Body of pancreas (tissue), 4 donors: ENCODE results near the gene USP25. TPM values are rescaled to one million over a fixed set of nuclear protein-coding genes. Genes with fewer than 3 reads are reported as not detected.
"Not testable (repeated sequence)": the region's sequence is repeated elsewhere in the genome, so short reads cannot be mapped to it uniquely, and the experiment has no call there.

ENCODE experiments used
- ATAC-seq: fragments of 150-250 bp; one replicate; pipeline ENCODE4 v1.9.1; 2016
- DNase-seq, 4 donors: peaks; one replicate each; pipeline ENCODE4 v3.0.0-alpha.2; 2019
- H3K27ac ChIP-seq, 4 donors: fragments of 200-600 bp; sonication (generic); 1 replicate in 3 of 4; 2 replicates in 1 of 4; pipeline versions ENCODE4 v1.5.1 to v1.6.1; 2016 to 2019; ENCODE audit warnings: mild to moderate bottlenecking in 1 of 4, mixed read lengths in 1 of 4, moderate library complexity in 1 of 4
- H3K27me3 ChIP-seq, 2 donors: fragments of 200-600 bp; sonication (generic); one replicate each; pipeline ENCODE4 v1.6.0; 2016; ENCODE audit warnings: mild to moderate bottlenecking in 1 of 2
- H3K36me3 ChIP-seq, 2 donors: fragments of 200-600 bp; sonication (generic); replicated peaks in 1 of 2; 2 replicates each; pipeline ENCODE4 v1.5.1; 2016; ENCODE audit warnings: low read depth in 2 of 2; ENCODE audit not compliant: insufficient read depth in 1 of 2
- H3K4me1 ChIP-seq: fragments of 200-600 bp; sonication (generic); one replicate; pipeline ENCODE4 v1.6.0; 2016
- H3K4me3 ChIP-seq, 2 donors: fragments of 200-600 bp; sonication (generic); 1 replicate in 1 of 2; 2 replicates in 1 of 2; pipeline ENCODE4 v1.5.1; 2016 to 2019
- H3K9me3 ChIP-seq, 3 donors: fragments of 200-600 bp; sonication (generic); 1 replicate in 2 of 3; 2 replicates in 1 of 3; pipeline ENCODE4 v1.5.1; 2016
- POLR2A ChIP-seq, 3 donors: fragments of 450-650 bp; IDR thresholded peaks; one replicate each; pipeline ENCODE4 v1.6.1; 2016; ENCODE audit warnings: antibody characterized with exemption in 3 of 3, mild to moderate bottlenecking in 2 of 3
- WGBS, 2 donors: methylation state at CpG; one replicate each; pipeline ENCODE4 v1.1.5; 2017; 5-methylcytosine and 5-hydroxymethylcytosine counted together
- intact Hi-C: fragments of 100-400 bp; cut with DNase I; formaldehyde crosslinking; loops from one replicate; pipeline ENCODE4 v1.15.1; 2023
- total RNA-seq, 2 donors: library from RNA; depleted of rRNA; stranded (reverse); fragments of >200 nt; gene quantifications; one replicate each; pipeline ENCODE4 v1.1.0, GENCODE V29; 2016
- TF ChIP-seq, protein P1 (sequence below), 7 experiments: fragments of 450-650 bp in 4 of 7; fragments of 200-600 bp in 3 of 7; sonication (generic) in 3 of 7; IDR thresholded peaks; one replicate each; pipeline ENCODE4 v1.5.1; 2016 to 2019; ENCODE audit warnings: antibody characterized with exemption in 7 of 7

Gene USP25
- total RNA-seq, 2 donors from 2014 or later, result 31.4 to 37.9 TPM

DNA sequence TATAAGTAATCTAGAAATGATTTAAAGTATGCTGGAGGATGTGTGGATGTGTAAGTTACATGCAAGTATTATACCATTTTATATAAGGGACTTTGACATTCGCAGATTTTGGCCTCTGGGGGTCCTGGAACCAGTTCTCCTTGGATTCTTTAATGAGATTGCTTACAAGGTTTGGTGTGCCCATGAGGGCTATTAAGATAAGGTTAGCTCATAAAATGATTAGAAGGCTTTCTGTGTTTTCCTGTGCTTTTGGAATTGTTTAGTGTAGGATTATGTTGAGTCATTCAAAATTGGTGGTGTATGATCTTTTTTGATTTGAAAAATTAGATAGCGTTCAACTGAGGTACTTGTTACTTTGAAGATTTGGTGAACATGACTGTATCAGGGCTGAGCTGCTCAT lies 5.6 kb downstream of the USP25 start:
- intact Hi-C loops, result no loop called here
- no peak for ATAC-seq
- 88 to 90% methylated on average over 2 of the region's 2 CpGs for WGBS, 2 donors
- no peak overlapping the region for H3K4me3 ChIP-seq
- H3K36me3 ChIP-seq, result no peaks in the 10 kb centered on the region
- no peaks in the 10 kb centered on the region for H3K9me3 ChIP-seq
- peaks cover 45% of the 10 kb centered on the region for H3K4me1 ChIP-seq
- no peak for DNase-seq
- H3K27me3 ChIP-seq, result no peaks in the 10 kb centered on the region
- TF ChIP-seq POLR2A (IDR thresholded peaks at IDR 0.05), result no peak
- TF ChIP-seq, protein P1, sequence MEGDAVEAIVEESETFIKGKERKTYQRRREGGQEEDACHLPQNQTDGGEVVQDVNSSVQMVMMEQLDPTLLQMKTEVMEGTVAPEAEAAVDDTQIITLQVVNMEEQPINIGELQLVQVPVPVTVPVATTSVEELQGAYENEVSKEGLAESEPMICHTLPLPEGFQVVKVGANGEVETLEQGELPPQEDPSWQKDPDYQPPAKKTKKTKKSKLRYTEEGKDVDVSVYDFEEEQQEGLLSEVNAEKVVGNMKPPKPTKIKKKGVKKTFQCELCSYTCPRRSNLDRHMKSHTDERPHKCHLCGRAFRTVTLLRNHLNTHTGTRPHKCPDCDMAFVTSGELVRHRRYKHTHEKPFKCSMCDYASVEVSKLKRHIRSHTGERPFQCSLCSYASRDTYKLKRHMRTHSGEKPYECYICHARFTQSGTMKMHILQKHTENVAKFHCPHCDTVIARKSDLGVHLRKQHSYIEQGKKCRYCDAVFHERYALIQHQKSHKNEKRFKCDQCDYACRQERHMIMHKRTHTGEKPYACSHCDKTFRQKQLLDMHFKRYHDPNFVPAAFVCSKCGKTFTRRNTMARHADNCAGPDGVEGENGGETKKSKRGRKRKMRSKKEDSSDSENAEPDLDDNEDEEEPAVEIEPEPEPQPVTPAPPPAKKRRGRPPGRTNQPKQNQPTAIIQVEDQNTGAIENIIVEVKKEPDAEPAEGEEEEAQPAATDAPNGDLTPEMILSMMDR (IDR thresholded peaks at IDR 0.05), result no peak
- no peak overlapping the region for H3K27ac ChIP-seq

DNA sequence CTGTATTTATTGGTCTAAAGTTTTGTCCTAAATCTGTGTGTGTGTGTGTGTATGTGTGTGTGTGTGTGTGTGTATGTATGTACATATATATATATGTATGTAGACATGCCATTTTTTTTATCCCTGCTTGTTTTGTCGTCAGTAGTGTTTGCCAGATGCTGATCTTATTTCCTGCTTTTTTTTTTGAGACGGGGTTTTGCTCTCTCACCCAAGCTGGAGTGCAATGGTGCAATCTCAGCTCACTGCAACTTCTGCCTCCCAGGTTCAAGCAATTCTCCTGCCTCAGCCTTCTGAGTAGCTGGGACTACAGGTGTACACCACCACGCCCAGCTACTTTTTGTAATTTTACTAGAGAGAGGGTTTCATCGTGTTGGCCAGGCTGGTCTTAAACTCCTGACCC lies 6.1 kb downstream of the USP25 start:
- peaks cover 47% of the 10 kb centered on the region for H3K4me1 ChIP-seq
- 44 to 63% methylated on average over 4 of the region's 4 CpGs for whole genome bisulfite sequencing, 2 donors
- H3K36me3 ChIP-seq, H3K27ac ChIP-seq, H3K27me3 ChIP-seq, DNase-seq, intact Hi-C loops, ATAC-seq, H3K4me3 ChIP-seq, H3K9me3 ChIP-seq: not testable (repeated sequence)

DNA sequence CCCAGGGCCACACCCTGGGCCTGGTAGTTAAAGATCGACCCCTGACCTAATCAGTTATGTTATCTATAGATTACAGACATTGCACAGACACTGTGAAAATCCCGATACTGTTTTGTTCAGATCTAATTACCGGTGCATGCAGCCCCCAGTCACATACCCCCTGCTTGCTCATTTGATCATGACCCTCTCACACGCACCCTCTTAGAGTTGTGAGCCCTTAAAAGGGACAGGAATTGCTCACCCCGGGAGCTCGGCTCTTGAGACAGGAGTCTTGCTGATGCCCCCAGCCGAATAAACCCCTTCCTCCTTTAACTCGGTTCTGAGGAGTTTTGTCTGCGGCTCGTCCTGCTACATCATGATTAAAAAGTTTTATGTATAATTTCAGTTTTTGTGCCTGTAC lies 9.0 kb downstream of the USP25 start:
- H3K4me3 ChIP-seq, H3K27ac ChIP-seq, H3K27me3 ChIP-seq, H3K9me3 ChIP-seq, H3K36me3 ChIP-seq, DNase-seq, ATAC-seq, intact Hi-C loops: not testable (repeated sequence)
- H3K4me1 ChIP-seq, result peaks cover 53% of the 10 kb centered on the region
- WGBS, 2 donors, result 69 to 71% methylated on average over 10 of the region's 10 CpGs

DNA sequence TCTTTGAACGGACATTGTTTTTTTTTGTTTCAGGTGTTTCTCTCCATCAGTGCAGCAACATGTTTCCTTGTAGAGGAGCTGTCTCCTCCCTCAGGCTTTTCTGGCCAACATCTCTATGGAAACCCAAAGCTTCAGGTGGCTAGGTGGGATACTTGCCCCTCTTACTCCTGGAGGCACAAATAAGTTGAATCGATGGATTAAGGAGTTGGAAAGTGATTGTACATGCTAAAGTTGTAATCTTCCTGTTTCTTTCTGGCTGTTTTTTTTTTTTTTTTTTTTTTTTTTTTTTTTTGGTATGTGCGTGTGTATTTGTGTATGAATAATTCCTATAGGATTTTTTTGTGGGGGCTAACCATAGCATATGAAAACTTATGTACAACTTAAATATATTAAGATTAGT lies 10.6 kb downstream of the USP25 start:
- no peak for ATAC-seq
- no peak overlapping the region for H3K4me3 ChIP-seq
- no peak for TF ChIP-seq POLR2A (IDR thresholded peaks at IDR 0.05)
- TF ChIP-seq, protein P1 (IDR thresholded peaks at IDR 0.05), result no peak
- no peak for DNase-seq
- intact Hi-C loops, result no loop called here
- H3K9me3 ChIP-seq, result no peaks in the 10 kb centered on the region
- H3K27me3 ChIP-seq, result no peaks in the 10 kb centered on the region
- no peaks in the 10 kb centered on the region for H3K36me3 ChIP-seq
- H3K4me1 ChIP-seq, result peaks cover 47% of the 10 kb centered on the region
- 86 to 92% methylated on average over 3 of the region's 3 CpGs for WGBS, 2 donors
- H3K27ac ChIP-seq, result no peak overlapping the region

DNA sequence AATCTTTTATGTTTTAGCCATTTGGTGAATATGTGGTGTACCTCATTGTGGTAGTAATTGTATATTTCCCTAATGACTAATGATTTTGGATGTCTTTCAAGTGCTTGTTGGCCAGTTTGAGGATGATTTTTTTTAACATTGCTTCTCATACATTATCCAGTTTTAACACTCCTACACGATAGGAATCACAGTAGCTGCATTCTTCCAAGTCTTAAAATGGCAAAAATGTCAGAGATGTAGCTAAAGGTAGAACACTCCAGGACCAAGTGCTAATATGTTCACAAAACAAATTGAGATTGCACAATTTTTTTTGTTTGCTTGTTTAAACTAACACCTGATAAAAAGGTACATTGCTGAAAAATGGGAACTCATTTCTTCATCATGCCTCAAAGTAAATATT lies 11.7 kb downstream of the USP25 start:
- Histone ChIP-seq H3K27me3 (no peaks in the 10 kb centered on the region), H3K4me1 (peaks cover 40% of the 10 kb centered on the region), H3K9me3 (no peaks in the 10 kb centered on the region), H3K4me3 (no peak overlapping the region), H3K36me3 (no peaks in the 10 kb centered on the region), H3K27ac (no peak overlapping the region)
- DNase-seq, result no peak
- intact Hi-C loops, result no loop called here
- WGBS, 2 donors, result 22 to 45% methylated on average over 1 of the region's 1 CpG
- no peak for ATAC-seq
- no peak for TF ChIP-seq POLR2A (IDR thresholded peaks at IDR 0.05)
- TF ChIP-seq, protein P1 (IDR thresholded peaks at IDR 0.05), result no peak

DNA sequence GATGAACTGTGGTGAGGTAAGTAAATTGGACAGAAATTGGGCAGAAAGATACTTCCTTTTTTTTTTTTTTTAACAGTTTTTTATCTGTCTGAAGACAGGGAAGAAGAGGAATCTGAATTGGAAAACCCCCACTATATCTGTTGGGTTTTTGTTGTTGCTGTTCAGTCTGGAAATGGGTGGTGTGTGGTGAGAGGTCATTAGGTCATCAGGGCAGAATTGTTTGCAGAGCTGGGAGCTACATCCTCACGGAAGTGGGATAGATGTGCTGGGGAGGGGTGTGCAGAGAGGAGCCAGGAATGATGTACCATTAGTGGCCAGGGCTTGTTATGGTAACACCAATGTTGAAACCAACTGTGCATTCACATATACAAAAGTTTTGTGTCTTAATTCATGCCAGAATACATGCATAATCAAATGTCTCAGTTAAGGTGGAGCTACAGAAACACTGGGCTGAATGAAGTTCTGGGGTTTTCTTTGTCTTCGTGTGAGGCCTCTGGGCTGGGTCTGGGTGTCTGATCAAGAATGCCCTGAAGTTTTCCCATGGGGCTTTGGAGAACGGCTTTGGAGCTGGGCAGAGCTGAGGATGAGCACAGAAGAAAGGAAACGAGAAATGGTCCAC lies 12.4 kb downstream of the USP25 start:
- Histone ChIP-seq H3K9me3 (no peaks in the 10 kb centered on the region), H3K4me1 (peaks cover 40% of the 10 kb centered on the region), H3K27ac (no peak overlapping the region), H3K36me3 (no peaks in the 10 kb centered on the region), H3K27me3 (no peaks in the 10 kb centered on the region), H3K4me3 (no peak overlapping the region)
- DNase-seq, result no peak
- TF ChIP-seq, protein P1 (IDR thresholded peaks at IDR 0.05), result no peak
- TF ChIP-seq POLR2A (IDR thresholded peaks at IDR 0.05), result no peak
- 70 to 77% methylated on average over 4 of the region's 4 CpGs for WGBS, 2 donors
- intact Hi-C loops, result no loop called here
- no peak for ATAC-seq
